ENCODE results near the gene MIEF1.

DNA sequence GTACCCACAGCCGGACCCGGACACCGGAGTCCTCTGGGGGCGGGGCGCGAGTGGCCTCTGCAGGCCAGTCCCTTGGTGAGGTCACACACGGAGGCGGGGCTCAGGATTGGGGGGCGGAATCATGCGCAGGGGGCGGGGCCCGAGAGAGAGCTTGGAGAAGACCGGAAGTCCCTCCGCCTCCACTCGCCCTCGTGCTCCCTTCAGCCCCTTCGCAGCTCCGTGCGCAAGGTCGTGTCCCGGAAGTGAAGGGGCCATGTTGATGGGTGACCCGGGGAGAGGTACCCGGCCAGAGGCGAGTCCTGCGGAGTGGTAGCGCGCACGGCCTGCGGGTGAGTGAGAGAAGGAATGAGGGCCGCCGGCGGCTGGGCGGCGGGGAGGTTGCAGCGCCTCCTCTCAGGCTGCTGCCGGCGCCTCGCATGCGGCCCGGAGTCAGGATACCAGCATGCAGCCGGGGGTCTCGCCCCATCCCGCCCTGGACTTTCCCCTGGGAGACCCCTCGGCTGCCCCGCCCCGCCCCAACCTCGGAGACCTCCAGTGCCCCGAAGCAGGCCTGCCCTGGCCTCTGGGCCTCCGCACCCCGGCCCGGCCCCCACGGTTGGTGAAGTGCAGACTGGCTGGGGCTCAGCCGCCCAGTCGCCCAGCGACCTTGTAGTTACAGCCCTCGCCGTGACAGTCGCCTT, at the start of gene MIEF1:
- TF ChIP-seq POLR2AphosphoS5 (IDR thresholded peaks at IDR 0.05): peak; percentile 89
- TF ChIP-seq, protein P1, sequence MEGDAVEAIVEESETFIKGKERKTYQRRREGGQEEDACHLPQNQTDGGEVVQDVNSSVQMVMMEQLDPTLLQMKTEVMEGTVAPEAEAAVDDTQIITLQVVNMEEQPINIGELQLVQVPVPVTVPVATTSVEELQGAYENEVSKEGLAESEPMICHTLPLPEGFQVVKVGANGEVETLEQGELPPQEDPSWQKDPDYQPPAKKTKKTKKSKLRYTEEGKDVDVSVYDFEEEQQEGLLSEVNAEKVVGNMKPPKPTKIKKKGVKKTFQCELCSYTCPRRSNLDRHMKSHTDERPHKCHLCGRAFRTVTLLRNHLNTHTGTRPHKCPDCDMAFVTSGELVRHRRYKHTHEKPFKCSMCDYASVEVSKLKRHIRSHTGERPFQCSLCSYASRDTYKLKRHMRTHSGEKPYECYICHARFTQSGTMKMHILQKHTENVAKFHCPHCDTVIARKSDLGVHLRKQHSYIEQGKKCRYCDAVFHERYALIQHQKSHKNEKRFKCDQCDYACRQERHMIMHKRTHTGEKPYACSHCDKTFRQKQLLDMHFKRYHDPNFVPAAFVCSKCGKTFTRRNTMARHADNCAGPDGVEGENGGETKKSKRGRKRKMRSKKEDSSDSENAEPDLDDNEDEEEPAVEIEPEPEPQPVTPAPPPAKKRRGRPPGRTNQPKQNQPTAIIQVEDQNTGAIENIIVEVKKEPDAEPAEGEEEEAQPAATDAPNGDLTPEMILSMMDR (IDR thresholded peaks at IDR 0.05): peak in 1 of 4 experiments; percentile 18
- no peak for TF ChIP-seq EP300 (IDR thresholded peaks at IDR 0.05)
- peak; percentile 7 to 26 for TF ChIP-seq POLR2A (IDR thresholded peaks at IDR 0.05)

Data from gastroesophageal sphincter (tissue), 3 donors.